Measurements from ENCODE around the gene UBIAD1. TPM values are rescaled to one million over a fixed set of nuclear protein-coding genes. Genes with fewer than 3 reads are reported as not detected.

The UBIAD1 gene
- total and polyA plus RNA-seq, 2 donors (not counting 3 experiments of a cell fraction or from before 2014, with no cell fraction given), result 12.7 to 17.8 TPM

DNA sequence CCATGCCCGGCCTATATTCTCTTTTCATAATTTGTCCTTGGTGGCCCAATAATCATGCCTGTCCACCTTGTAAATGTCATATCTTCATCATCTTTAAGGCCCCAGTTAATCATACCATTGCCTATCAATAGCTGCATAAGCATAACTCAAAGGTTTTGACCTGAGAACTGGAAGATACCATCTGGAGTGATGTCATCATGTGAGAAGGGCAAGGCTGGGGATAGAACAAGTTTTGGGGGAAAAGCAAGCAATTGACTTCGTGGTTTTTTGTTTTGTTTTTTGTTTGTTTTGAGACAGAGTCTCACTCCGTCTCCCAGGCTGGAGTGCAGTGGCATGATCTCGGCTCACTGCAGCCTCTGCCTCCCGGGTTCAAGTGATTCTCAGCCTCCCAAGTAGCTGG, 6.2 kb downstream of the UBIAD1 start:
- no peak for FAIRE-seq
- POLR2A ChIA-PET, result no interaction called here
- Histone ChIP-seq H3K4me1 (ENCODE audit: control insufficient read depth, extremely low read depth, insufficient read depth, low read length) (peaks cover 23% of the 10 kb centered on the region), H3K36me3 (ENCODE audit: control insufficient read depth in 2 of 2, extremely low read depth in 1 of 2, insufficient read depth in 2 of 2, low read length in 2 of 2) (no peaks in the 10 kb centered on the region), H2AFZ (ENCODE audit: low read depth, low read length) (no peak overlapping the region), H3K79me2 (ENCODE audit: control insufficient read depth, insufficient read depth, low read length) (peaks cover 17% of the 10 kb centered on the region), H3K27me3 (ENCODE audit: control insufficient read depth in 2 of 2, insufficient read depth in 2 of 2, low read length in 2 of 2) (no peaks in the 10 kb centered on the region), H4K20me1 (replicated peaks; ENCODE audit: control insufficient read depth, extremely low read depth, insufficient read depth, low read length) (peaks cover 2% of the 10 kb centered on the region), H3K4me2 (ENCODE audit: insufficient read depth, low read length) (no peak overlapping the region), H3K27ac (ENCODE audit: insufficient read depth, low read depth, low read length) (no peak overlapping the region), H3K9me1 (replicated peaks; ENCODE audit: control insufficient read depth, extremely low read depth, insufficient read depth, low read length) (no peaks in the 10 kb centered on the region), H3K9me3 (replicated peaks; ENCODE audit: control insufficient read depth, insufficient read depth, low read length) (no peaks in the 10 kb centered on the region), H3K4me3 (replicated peaks in 1 of 3; ENCODE audit: insufficient read depth in 1 of 3, low read depth in 1 of 3, low read length in 3 of 3) (no peak overlapping the region), H3K9ac (replicated peaks; ENCODE audit: extremely low read depth, insufficient read depth, low read length) (no peak overlapping the region)
- intact Hi-C loops (cut with micrococcal nuclease), result loop anchor here (10.0 kb wide), 2 partner anchors 456 to 526 kb away; partner anchors contain the start of genes AGTRAP, CLCN6 and MTHFR
- dilution Hi-C loops (cut with MboI; ENCODE audit: extremely low pct_ligation_motif_present, low sequenced_read_pairs), result no loop called here
- no TSS peak for BruUV-seq (replicated peaks)
- DNase-seq (ENCODE audit: low read depth, low spot score), result no peak
- CTCF ChIA-PET, result no interaction called here
- TF ChIP-seq POLR2A (IDR thresholded peaks at IDR 0.05; ENCODE audit: low read depth, low read length) (no peak), JUN (IDR thresholded peaks at IDR 0.05; ENCODE audit: borderline replicate concordance, insufficient read depth, insufficient read length, low read depth) (no peak)

DNA sequence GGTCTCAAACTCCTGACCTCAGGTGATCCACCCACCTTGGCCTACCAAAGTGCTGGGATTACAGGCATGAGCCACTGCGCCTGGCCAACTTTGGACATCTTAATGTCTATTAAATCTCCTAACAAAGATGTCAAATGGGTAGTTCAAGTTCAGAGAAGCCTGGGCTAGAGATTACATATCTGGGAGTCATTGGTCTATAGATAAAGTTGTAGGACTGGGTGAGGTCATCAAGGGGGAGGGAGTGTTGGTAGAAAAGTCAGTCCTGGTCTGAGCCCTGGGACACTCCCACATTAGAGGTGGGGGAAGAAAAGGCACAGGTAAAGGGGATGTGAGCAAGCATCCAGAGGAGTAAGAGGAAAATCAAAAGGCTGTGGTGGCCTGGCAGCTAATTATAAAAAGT, 6.6 kb downstream of the UBIAD1 start:
- BruUV-seq (replicated peaks), result no TSS peak
- TF ChIP-seq EZH2 (IDR thresholded peaks at IDR 0.05; ENCODE audit: borderline replicate concordance, low read depth, low read length, severe bottlenecking), result no peak
- no peak for TF ChIP-seq GATA2 (IDR thresholded peaks at IDR 0.05; ENCODE audit: insufficient read depth, insufficient read length, low read depth, low read length)
- TF ChIP-seq POLR2AphosphoS5 (IDR thresholded peaks at IDR 0.05; ENCODE audit: insufficient read depth, low read depth, low read length), result no peak
- TF ChIP-seq MAX (IDR thresholded peaks at IDR 0.05; ENCODE audit: insufficient read depth, insufficient read length), result no peak
- no peak for TF ChIP-seq JUN (IDR thresholded peaks at IDR 0.05; ENCODE audit: borderline replicate concordance, insufficient read depth, insufficient read length, low read depth)
- no peak for TF ChIP-seq POLR2A (IDR thresholded peaks at IDR 0.05; ENCODE audit: low read depth, low read length)
- TF ChIP-seq CTCF (IDR thresholded peaks at IDR 0.05; ENCODE audit: extremely low read depth in 1 of 2, insufficient read depth in 1 of 2, low read depth in 1 of 2, low read length in 2 of 2), result no peak
- TF ChIP-seq FOS (IDR thresholded peaks at IDR 0.05; ENCODE audit: borderline replicate concordance, insufficient read depth, low read length), result no peak
- TF ChIP-seq MYC (IDR thresholded peaks at IDR 0.05; ENCODE audit: low read depth, low read length), result no peak

More for the DNA sequence above, 6.6 kb downstream of the UBIAD1 start:
- intact Hi-C loops (cut with micrococcal nuclease), result loop anchor here (10.0 kb wide), 2 partner anchors 455 to 525 kb away; partner anchors contain the start of genes AGTRAP, CLCN6 and MTHFR
- dilution Hi-C loops (cut with MboI; ENCODE audit: extremely low pct_ligation_motif_present, low sequenced_read_pairs), result no loop called here
- no peaks in the 10 kb centered on the region for H3K36me3 ChIP-seq (ENCODE audit: control insufficient read depth in 2 of 2, extremely low read depth in 1 of 2, insufficient read depth in 2 of 2, low read length in 2 of 2)
- no peaks in the 10 kb centered on the region for H3K27me3 ChIP-seq (ENCODE audit: control insufficient read depth in 2 of 2, insufficient read depth in 2 of 2, low read length in 2 of 2)
- no peak overlapping the region for H3K27ac ChIP-seq (ENCODE audit: insufficient read depth, low read depth, low read length)
- H2AFZ ChIP-seq (ENCODE audit: low read depth, low read length), result no peak overlapping the region
- no peak overlapping the region for H3K9ac ChIP-seq (replicated peaks; ENCODE audit: extremely low read depth, insufficient read depth, low read length)
- no peak overlapping the region for H3K4me2 ChIP-seq (ENCODE audit: insufficient read depth, low read length)
- H3K9me3 ChIP-seq (replicated peaks; ENCODE audit: control insufficient read depth, insufficient read depth, low read length), result no peaks in the 10 kb centered on the region
- CTCF ChIA-PET, result interaction anchor here (1.6 kb wide), 1 partner anchor 14 kb away, joined by 3 read pairs; no protein-coding TSS in a partner anchor
- no peaks in the 10 kb centered on the region for H3K9me1 ChIP-seq (replicated peaks; ENCODE audit: control insufficient read depth, extremely low read depth, insufficient read depth, low read length)
- POLR2A ChIA-PET, result no interaction called here
- peaks cover 15% of the 10 kb centered on the region for H3K79me2 ChIP-seq (ENCODE audit: control insufficient read depth, insufficient read depth, low read length)
- peaks cover 22% of the 10 kb centered on the region for H3K4me1 ChIP-seq (ENCODE audit: control insufficient read depth, extremely low read depth, insufficient read depth, low read length)
- no peak overlapping the region for H3K4me3 ChIP-seq (replicated peaks in 1 of 3; ENCODE audit: insufficient read depth in 1 of 3, low read depth in 1 of 3, low read length in 3 of 3)
- H4K20me1 ChIP-seq (replicated peaks; ENCODE audit: control insufficient read depth, extremely low read depth, insufficient read depth, low read length), result peaks cover 2% of the 10 kb centered on the region
- no peak for DNase-seq (ENCODE audit: low read depth, low spot score)
- no peak for FAIRE-seq
